AG10803 (cell line): ENCODE data around the gene MET.
"Not testable (repeated sequence)": the region's sequence is repeated elsewhere in the genome, so short reads cannot be mapped to it uniquely, and the experiment has no call there.

ENCODE experiments used
- DNase-seq: peaks from one replicate; pipeline ENCODE4 v3.0.0; 2010; ENCODE audit warnings: low read depth
- H3K4me3 ChIP-seq: 2 replicates; pipeline ENCODE4 v1.5.1; 2011; ENCODE audit warnings: mild to moderate bottlenecking, low read length, control low read depth
- CTCF ChIP-seq: conservative IDR thresholded peaks from 2 replicates; pipeline ENCODE4 v1.5.1; 2011; ENCODE audit warnings: mild to moderate bottlenecking, low read length, control low read depth, inconsistent platforms

Gene MET

GRCh38 chr7:116647861-116648260, 24.1 kb upstream of the MET start:
- no peak overlapping the region for H3K4me3 ChIP-seq
- no peak for TF ChIP-seq CTCF
- no peak for DNase-seq

GRCh38 chr7:116650436-116650835, 21.6 kb upstream of the MET start:
- TF ChIP-seq CTCF, result no peak

GRCh38 chr7:116652793-116653192, 19.2 kb upstream of the MET start:
- DNase-seq, result no peak
- H3K4me3 ChIP-seq, result no peak overlapping the region
- TF ChIP-seq CTCF, result no peak

More at GRCh38 chr7:116650436-116650835, 21.6 kb upstream of the MET start:
- no peak overlapping the region for H3K4me3 ChIP-seq
- no peak for DNase-seq

- no peak for TF ChIP-seq CTCF
- no peak overlapping the region for H3K4me3 ChIP-seq
- peak; percentile 69 for DNase-seq
Measured at GRCh38 chr7:116653204-116653603, 18.8 kb upstream of the MET start.

GRCh38 chr7:116653646-116654045, 18.4 kb upstream of the MET start:
- no peak for TF ChIP-seq CTCF
- DNase-seq, result no peak
- no peak overlapping the region for H3K4me3 ChIP-seq

GRCh38 chr7:116659248-116659647, 12.7 kb upstream of the MET start:
- DNase-seq, H3K4me3 ChIP-seq: not testable (repeated sequence)

- no peak overlapping the region for H3K4me3 ChIP-seq
- TF ChIP-seq CTCF, result no peak
- DNase-seq, result no peak
Measured at GRCh38 chr7:116661865-116662264, 10.1 kb upstream of the MET start.

- no peak overlapping the region for H3K4me3 ChIP-seq
- TF ChIP-seq CTCF, result no peak
- no peak for DNase-seq
Measured at GRCh38 chr7:116663744-116664143, 8.3 kb upstream of the MET start.
